COR-L47 (cell line): ENCODE data around the gene CUX1.
"Not testable (repeated sequence)": the region's sequence is repeated elsewhere in the genome, so short reads cannot be mapped to it uniquely, and the experiment has no call there.

Experiments used
- DNase-seq: peaks from one replicate; lab custom pipeline; 2025; lab: John Stamatoyannopoulos, UW

The CUX1 gene

DNA sequence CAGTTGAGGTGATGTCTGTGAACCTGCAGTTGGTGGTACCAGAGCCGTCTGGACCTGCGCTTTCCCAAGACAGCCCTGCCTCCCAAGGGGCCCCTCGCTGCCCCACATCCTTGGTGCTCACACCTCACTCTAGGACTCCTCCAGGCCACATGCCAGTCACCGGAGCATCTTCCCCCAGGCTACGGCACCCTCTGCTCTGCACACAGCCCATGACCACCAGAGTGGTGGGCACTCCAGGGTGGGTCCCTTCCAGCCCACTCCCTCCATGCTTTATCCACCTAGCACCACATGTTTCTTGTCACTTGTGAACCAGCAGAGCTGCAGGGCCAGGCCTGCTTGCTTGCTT lies 285.6 kb downstream of the CUX1 start:
- DNase-seq: no peak

DNA sequence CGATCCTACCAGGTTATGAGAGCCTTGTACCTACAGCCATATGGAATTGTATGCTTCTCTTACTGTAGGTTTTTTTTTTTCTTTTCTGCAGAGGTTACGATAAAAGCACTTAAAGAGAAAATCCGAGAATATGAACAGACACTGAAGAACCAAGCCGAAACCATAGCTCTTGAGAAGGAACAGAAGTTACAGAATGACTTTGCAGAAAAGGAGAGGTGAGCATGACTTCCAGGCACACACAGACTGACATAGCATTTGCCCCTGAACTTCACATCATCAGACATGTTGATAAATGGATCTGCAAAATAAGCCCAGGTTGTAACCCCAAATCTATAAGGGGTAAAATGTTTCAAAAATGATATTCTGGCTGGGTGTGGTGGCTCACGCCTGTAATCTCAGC lies 286.8 kb downstream of the CUX1 start:
- DNase-seq: no peak

DNA sequence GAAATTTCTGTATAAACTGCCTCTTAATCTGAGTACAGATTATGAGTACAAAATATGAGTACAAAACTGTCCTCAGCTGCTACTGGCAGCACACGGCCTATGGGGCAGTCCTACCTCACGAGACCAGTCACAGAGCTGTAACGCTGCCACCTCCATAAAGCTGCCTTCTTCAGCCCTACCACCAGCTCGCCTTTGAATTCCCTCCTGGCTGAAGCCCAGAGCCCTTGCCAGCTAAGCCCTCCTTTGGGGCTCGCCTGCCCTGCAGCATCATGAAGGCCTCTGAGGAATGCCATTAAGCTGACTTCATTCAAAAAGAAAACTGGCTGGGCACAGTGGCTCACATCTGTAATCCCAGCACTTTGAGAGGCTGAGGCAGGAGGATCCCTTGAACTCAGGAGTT lies 289.2 kb downstream of the CUX1 start:
- DNase-seq: no peak

DNA sequence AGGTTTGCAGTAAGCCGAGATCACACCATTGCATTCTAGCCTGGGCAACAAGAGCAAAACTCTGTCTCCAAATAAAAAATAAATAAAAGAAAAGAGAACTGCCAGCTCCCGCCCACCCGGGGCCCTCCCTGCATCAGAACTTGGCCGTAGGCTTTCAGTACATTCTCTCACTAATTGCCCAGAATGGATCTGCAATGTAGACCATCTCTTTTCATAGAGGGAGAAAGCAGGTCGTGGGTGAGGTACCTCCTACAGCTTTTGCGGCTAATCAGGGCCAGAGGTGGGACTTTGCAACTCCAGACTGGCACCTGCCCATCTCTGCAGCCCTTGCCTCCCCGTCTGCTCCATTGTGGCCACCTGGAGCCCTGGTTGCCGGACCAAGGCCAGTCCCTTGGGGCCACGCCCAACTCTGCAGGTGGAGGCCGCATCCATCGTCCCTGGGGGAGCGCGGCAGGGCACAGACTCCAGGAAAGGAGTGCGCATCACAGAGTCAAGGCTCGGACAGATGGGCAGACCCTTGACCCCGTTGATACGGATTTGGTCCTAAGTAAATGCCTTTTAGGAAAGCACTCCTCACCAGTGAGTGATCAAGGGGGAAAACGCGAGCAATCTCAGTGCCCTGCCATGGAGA lies 290.2 kb downstream of the CUX1 start:
- DNase-seq: no peak

DNA sequence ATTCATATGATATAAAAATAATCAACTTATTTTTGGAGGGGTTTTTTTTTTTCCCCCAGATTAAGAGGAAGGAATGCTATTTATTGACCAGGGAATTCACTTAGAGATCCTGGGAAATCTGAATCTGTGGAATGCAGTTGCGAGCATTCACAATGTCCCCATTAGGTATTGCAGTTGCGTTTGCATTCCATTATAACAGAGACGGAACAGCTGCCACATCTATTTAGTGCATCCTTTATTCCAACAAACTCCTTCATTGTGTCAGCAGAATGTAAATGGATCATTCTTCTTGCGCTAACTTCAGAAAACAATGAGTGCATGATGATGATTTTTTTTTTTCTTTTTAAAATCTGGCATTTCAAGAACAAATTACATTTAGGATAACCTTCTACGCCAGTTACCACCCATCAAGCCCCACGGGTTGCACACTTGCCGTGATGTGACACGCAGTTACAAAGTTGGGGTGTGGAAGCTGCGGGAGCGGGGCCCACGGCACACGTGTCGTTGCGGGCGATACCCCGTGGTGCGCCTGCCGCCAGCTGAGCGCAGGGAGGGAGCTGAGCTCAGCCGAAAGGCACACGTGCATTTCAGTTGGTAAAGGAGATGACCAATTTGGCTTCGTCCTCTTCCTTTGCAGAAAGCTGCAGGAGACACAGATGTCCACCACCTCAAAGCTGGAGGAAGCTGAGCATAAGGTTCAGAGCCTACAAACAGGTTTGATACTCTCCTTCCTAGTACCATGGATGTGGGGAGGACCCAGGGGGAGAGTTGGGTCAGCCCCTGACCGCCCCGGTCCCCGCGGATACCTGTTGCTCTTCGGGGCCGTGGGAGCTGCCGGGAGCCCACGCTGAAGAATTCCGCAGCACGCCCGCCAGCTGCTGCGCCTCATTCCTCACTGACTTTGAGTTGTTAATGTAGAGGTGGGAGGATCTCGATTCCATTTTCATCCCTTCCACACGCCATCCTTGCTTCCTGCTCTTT lies 293.9 kb downstream of the CUX1 start:
- no peak for DNase-seq

DNA sequence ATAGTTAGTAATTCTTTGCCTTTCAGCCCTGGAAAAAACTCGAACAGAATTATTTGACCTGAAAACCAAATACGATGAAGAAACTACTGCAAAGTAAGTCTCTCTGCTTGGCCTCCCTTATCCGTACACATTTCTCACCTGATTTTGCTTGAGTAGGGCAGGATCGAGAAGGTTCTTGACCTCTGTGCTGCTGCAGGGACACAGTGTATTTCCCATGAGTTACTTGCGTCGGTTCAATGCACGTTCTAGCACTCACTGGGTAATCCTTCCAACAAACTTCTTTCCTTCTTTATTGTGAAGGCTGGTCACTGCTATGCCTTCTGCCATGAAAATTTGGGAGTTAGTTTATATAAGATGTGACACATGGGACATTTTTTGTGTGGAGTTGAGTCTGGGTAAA lies 297.8 kb downstream of the CUX1 start:
- DNase-seq: no peak

DNA sequence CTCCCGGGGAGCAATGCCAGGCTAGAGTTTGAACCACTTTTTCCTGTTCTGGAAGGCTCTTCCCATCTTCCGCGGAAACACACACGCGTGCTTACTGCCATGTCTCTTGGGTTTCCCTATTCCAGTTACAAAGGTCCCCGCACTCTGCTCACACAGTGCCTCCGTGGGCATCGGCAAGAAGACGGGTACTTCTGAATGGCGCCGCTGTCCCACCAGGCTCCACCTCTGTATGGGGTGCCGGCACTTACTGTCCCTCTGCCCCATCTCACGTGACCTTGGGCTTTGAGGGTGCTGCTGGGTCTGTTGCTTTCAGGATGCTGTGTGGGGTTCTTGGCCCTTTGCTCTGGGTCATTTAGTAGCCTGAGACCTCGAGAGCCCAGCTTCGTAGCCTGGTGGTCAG lies 298.5 kb downstream of the CUX1 start:
- no peak for DNase-seq

DNA sequence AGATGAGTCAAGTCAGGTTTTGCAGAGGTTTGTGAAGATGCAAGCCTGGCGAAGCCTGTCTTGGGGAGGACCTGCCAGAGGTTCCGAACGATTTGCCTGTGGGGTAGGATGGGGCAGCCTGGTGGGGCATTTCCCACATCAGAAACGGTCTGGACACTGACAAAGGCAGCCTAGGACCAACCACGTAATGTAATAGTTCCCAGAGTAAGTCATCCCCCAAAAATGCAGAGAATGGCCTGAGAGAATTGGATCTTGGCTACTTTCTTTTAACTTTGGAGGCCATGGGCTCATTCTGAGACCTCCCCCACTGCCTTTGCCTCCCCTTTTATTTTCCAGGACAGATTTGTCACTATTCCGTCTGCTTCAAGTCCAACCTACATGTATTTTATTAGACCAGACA lies 300.3 kb downstream of the CUX1 start:
- no peak for DNase-seq

DNA sequence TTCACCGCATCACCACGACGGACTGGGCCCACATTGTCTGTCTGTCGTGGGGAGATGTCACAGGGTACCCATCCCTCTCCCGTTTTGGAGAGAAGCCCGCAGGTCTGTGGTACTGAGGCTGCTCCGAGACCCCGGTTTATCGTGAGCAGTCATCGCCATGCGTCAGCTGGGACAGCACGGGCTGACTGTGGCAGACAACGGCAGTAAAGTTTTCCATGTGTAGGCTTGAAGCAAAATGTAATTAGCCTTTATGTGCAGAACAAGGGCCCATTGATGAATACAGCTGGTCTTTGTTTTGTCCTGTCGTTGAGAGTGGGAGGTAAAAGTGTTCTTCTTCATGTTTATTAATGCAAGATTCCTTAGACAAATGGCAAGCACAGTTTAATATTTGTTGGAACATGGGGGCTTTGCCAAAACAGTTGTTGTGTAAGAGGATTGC lies 301.8 kb downstream of the CUX1 start:
- DNase-seq: no peak

DNA sequence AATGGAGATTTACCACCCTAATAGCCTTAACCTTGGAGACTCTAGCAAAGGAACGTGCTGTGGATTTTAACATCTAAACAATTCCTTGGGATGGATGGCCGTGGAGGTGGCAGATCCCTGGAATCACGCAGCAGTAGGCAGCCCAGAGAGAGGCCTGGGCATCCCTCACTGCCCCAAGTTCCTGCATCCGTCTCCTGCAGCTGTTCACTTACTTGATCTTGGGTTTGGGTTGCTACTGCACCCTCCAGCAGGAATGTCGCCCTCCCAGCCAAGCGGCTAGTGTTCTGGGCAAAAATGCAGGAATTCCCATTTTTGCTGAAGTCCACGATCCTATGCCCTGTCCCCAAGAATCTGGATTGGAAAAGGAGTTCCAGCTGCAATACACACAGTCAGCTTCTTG lies 302.5 kb downstream of the CUX1 start:
- no peak for DNase-seq

DNA sequence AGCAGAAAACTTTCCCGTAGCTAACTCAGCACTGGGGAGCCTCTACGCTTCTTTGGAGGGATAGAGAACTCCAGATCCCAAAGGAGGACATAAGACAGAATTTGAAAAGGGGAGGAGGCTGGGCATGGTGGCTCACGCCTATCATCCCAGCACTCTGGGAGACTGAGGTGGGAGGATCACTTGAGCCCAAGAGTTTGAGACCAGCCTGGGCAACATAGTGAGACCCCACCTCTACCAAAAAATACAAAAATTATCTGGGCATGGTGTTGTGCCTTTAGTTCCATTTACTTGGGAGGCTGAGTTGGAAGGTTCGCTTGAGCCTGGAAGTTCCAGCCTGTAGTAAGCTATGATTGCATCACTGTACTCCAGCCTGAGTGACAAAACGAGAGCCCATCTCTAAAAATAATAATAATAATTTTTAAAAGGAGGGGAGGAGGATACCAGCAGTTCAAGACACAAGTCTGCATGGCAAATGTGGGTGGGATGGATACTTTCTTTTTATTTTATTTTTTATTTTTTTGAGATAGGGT lies 303.3 kb downstream of the CUX1 start:
- DNase-seq: no peak

DNA sequence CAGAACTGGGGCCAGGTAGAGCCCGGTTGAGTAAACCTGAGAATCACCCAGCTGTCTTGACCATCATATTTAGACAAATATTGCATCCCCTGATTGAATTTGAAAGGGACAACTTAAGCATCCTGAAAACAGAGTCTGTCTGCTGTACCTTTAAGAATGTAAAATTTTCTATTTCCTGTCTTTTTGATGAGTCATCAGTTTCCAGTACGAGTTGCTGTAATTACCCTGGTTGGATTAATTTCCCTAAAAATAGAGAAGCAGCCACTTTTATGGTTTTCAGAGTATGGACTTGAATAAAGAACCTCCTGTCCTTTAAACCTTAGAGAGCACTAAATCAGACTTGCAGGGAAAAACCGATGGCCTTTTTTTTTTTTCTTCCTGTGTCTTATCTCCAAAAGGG lies 304.6 kb downstream of the CUX1 start:
- no peak for DNase-seq

DNA sequence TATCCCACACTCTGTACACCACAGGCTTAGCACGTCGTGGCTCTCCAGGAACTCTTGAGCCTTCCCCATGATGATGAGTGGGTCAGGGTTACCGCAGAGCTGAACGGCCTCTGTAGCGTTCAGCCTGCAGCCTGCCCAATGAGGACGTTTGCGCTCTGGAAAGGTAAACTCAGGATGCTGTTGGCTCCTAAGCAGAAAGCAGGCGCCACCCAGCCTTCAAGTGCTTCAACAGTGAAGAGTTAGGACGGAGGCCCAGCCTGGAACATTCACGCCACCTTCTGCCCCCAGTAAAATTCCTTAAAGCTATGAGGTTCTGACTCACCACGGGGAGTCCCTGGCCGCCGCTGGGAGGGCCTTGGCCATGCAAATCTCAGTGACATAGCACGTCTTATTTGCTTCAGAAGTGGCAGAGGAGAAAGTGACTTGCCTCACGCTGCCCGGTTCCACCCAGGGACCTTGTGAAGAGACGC lies 307.7 kb downstream of the CUX1 start:
- no peak for DNase-seq

DNA sequence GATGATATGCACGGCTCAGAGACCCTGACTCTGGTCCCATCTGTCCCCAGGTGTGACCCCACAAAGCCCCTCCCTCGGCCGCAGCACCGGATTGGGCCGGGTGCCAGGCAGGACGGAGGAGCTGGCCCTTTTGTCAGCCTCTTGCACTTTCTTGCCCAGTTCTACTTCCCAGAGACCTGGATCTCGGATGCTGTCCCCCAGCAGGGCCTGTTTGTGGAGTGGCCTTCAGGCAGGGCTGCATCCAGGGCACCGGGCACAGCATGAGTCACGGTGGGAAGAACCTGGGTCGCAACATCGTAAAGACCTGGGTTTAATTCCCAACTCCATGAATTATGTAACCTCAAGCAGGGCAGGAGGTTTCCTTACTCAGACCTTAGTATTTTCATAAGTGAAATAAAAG lies 310.9 kb downstream of the CUX1 start:
- DNase-seq: no peak

DNA sequence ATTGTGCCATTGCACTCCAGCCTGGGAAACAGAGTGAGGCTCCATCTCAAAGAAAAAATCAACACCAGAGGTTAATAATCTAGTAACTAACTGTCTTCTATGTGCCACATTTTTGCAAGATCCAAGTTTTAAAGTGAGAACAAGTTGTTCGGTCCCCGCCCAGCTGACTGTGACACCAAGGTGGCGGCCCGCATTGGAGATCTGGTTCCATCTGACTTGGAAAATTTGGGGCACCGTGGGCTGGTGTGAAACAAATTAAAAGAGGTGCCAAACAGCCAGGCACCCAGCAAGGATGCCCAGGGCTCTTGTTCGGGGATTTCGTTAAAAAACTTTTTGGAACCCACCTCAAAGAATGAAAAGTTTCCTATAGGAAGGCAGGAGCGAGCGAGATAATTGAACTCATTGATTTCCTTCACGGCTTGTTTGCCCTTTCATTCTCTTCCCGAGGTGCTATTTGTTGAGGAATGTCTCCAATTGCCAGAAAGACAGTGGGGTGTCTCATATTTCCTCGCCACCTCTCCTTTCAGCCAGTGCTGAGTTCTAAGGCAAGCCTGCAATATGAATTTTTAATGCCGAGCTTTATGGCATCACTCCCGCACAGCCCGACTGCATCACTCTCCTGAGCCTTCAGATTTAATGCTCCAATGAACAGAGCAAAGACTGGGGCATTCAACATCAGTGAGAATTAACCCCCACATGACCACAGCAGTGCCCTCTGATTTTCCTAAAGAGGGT lies 312.4 kb downstream of the CUX1 start:
- no peak for DNase-seq

DNA sequence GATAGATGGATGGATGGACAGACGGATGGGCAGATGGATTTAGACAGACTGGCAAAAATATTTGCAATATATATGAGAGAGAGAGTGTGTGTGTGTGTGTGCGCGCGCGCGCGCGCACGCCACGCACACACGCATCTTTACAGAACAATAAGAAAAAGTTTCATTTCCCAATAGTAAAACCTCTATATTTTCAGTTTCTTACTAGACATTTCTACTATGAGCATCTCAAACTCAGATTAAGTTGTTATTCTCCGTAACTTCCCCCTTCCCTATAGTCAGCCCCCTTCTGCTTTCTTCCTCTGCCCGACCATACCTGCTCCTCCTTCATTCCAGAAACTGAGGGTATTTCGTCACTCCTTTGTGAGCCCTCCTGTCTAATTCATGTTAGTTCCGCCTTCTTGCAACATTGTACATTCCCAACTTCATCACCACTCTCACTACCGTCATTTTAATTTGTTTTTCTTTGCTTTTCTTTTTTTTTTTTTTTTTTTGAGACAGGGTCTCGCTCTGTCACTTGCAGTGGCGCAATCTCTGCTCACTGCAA lies 314.9 kb downstream of the CUX1 start:
- no peak for DNase-seq

DNA sequence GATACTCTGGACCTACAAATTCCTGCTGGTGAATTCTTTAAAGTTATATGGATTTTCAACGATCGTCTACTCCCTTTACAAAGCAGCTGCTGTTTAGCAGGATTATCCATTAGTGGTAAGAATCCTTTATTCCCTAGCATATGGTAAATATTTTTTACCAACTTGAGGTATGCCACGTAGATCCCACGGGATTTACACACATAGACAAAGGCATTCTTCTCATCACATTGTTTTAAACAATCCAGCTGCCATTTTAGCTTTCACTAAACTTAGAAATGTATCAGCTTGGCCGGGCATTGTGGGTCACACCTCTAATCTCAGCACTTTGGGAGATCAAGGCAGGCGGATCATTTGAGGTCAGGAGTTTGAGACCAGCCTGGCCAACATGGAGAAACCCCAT lies 321.2 kb downstream of the CUX1 start:
- no peak for DNase-seq

DNA sequence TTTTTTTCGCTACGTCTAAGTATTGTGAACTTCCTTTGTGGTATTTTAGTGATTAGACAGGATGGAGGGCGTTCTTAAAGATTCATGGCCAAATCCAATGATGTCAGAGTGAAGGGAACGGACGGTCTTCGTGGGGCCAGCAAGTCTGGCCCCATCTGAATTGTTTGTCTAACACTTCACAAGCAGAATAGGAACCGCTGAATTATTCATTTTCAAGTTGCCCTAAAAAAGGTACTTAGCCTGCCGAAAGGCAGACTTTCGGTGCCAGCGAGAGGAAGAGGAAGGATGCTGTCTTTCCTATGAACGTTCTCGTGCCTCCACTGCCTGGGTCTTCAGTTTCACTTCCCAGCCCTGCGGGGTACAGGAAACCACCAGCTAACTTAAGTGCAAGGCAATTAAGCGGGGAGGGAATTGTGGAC lies 323.5 kb downstream of the CUX1 start:
- no peak for DNase-seq

DNA sequence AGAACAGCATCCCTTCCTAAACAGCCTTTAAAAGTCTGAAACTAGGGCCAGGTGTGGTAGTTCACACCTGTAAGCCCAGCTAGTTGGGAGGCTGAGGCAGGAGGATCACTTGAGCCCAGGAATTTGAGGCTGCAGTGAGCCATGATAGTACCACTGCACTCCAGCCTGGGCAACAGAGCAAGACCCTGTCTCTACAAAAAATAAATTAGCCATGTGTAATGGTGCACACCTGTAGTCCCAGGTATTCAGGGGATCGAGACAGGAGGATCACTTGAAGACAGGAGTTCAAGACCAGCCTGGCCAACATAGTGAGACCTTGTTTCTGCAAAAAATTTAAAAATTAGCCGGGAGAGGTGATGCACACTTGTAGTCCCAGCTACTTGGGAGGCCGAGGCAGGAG lies 325.0 kb downstream of the CUX1 start:
- DNase-seq: not testable (repeated sequence)

DNA sequence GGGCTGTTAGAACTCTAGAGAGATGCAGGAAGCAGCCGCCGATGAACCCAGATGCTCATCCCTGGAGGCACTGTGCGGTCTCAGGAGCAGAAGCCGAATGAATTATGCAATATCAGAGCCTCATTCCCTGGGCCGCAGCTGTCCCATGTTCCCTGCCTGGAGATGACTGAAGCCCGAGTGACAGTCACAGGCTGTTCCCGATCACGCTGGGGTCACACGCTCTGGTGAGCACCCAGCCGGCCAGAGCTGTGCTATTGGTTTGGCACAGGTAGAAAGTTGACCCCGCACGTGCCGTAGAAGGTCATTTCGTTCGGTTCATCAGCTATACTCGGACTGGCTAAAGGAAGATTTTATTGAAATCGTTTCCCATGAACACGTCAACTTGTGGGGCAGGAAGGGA lies 328.7 kb downstream of the CUX1 start:
- DNase-seq: no peak

DNA sequence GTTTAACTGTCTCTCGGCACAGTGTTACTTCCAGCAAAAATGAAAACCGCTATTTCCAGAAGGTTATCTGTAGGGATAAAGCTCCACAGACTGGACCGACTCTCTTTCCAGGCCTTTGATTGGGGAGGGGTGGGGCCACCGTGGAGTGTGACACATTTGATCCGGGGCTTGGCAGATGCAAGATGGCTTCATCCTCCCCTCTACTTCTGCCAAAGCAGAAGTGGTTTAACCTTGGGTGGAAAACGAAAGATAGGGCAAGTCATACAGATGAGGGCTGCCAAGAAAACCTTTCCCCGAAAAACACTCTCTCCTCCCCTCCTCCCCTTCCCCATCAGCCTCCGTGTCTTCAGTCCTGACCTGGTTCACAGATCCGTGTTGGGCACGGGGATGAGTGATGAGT lies 329.6 kb downstream of the CUX1 start:
- DNase-seq: no peak

DNA sequence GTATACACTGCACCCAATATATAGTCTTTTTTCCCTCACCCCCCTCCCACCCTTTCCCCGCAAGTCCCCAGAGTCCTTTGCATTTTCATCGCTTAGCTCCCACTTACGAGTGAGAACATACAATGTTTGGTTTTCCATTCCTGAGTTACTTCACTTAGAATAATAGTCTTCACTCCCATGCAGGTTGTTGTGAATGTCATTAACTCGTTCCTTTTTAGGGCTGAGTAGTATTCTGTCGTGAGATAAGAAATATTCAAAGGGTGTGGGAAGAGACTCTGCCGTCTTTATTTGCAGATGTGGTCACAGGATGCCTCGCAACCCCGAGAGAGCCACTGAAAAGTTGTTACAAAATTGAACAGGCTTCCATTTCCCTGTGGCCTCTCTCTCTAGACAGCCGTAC lies 331.4 kb downstream of the CUX1 start:
- no peak for DNase-seq
